ENCODE data around the gene CHMP4B.

The CHMP4B gene

DNA sequence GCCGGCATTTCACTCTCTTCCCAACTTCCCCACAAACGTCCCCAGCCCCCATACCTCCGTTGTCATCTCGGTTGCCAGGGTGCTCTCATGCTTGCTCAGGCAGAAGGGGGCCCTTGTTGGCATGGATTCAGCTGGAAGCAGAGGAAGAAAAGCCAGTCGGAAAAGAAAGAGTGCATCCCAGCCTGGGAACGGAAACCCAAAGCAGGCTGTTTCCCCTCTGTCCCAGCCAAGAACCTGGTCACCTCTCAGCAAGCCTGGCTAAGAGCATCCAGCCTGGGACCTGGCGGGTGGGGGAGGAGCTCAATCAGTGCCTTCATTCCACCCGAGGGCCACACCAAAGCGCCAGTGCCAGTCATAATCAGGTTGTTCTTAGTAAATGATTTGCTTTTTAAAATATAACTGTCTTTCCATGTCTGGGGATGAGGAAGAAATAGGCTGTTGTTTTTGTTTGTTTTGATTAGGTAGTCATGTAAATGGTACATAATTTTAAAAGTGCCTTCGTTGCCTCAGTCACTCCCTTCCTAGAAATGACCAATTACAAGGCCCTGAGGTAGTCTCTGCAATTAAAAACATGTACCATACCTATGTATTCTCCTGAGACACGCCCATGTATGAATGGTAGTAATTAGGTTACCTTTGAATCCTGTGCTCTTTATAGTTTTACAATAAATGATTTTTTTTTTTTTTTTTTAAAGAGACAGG, 21.1 kb downstream of the CHMP4B start:
- H3K9ac ChIP-seq (ENCODE audit: low read length): no peak overlapping the region
- peaks cover 84% of the 10 kb centered on the region for H3K4me1 ChIP-seq (ENCODE audit: insufficient read depth, low read length)
- peak overlapping the region in 1 of 2 donors; percentile 11 for H3K4me3 ChIP-seq (ENCODE audit: low read depth in 1 of 2, low read length in 2 of 2)
- no peaks in the 10 kb centered on the region for H3K36me3 ChIP-seq (ENCODE audit: insufficient read depth, low read length)
- H3K27ac ChIP-seq (ENCODE audit: low read depth, low read length): no peak overlapping the region
- H3K9me3 ChIP-seq (ENCODE audit: low read length): no peaks in the 10 kb centered on the region
- no peaks in the 10 kb centered on the region for H3K27me3 ChIP-seq (ENCODE audit: control insufficient read depth in 1 of 2, insufficient read depth in 2 of 2, low read length in 2 of 2)

DNA sequence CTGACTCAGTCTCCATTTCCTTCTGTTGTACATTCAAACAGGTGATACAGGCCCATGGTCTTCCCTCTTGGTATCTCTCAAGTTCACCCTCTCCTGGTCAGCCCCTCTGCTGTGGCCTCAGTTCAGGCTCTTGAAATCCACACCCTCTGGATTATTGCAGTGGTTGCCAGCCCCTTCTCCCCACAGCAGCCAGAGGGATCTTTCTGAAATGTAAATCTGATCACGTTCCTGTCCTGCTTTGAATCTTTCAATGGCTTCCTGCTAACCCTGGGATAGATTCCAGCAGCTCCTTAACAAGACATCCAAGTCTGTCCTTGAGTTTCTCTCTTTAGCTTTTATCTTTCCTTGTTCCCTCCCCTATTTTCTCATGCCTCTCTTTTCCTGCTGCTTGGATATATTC, 22.2 kb downstream of the CHMP4B start:
- H3K27me3 ChIP-seq (ENCODE audit: control insufficient read depth in 1 of 2, insufficient read depth in 2 of 2, low read length in 2 of 2): no peaks in the 10 kb centered on the region
- H3K27ac ChIP-seq (ENCODE audit: low read depth, low read length): peak overlapping the region; percentile 43
- no peak overlapping the region for H3K9ac ChIP-seq (ENCODE audit: low read length)
- H3K36me3 ChIP-seq (ENCODE audit: insufficient read depth, low read length): no peaks in the 10 kb centered on the region
- no peaks in the 10 kb centered on the region for H3K9me3 ChIP-seq (ENCODE audit: low read length)
- no peak overlapping the region for H3K4me3 ChIP-seq (ENCODE audit: low read depth in 1 of 2, low read length in 2 of 2)
- H3K4me1 ChIP-seq (ENCODE audit: insufficient read depth, low read length): peaks cover 83% of the 10 kb centered on the region

DNA sequence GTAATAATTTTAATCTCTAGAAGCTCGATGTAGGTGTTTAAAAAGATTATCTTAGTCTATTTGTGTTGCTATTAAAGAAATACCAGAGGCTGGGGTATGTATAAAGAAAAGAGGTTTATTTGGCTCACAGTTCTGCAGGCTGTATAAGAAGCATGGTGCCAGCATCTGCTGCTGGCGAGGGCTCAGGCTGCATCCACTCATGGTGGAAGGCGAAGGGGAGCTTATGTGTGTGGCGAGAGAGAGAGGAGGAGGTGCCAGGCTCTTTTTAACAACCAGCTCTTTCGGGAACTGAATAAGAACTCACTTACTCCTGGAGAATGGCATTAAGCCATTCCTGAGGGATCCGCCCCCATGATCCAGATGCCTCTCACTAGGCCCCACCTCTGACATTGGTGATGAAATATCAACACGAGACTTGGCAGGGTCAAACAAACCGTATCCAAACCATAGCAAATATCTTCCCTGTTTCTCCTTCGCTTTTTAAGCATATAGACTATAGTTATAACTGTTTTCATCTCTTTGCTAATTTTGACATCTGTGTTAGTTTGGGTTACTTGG, 24.5 kb downstream of the CHMP4B start:
- Histone ChIP-seq H3K27ac (ENCODE audit: low read depth, low read length) (no peak overlapping the region), H3K9me3 (ENCODE audit: low read length) (no peaks in the 10 kb centered on the region), H3K27me3 (ENCODE audit: control insufficient read depth in 1 of 2, insufficient read depth in 2 of 2, low read length in 2 of 2) (no peaks in the 10 kb centered on the region), H3K36me3 (ENCODE audit: insufficient read depth, low read length) (no peaks in the 10 kb centered on the region), H3K9ac (ENCODE audit: low read length) (no peak overlapping the region), H3K4me3 (ENCODE audit: low read depth in 1 of 2, low read length in 2 of 2) (no peak overlapping the region), H3K4me1 (ENCODE audit: insufficient read depth, low read length) (peaks cover 81% of the 10 kb centered on the region)

DNA sequence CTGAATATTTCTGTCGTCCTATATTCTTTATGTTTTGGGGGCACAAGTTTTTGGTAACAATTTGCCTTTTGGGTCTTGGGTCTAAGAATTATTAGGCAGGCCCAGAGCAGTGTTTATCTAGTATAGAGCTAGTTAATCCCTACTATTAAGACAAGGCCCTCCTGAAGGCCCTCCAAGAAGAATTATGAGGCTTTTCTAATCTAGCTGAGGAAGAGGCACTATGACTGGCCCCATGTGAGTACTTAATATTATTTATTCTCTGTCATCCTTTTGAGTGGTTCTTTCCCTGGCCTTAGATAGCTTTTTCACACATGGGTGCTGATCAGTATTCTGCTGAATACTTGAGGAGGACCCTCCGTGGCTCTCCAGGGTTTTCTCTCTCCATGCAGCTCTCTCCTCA, 25.1 kb downstream of the CHMP4B start:
- Histone ChIP-seq H3K4me3 (ENCODE audit: low read depth in 1 of 2, low read length in 2 of 2) (no peak overlapping the region), H3K9me3 (ENCODE audit: low read length) (no peaks in the 10 kb centered on the region), H3K4me1 (ENCODE audit: insufficient read depth, low read length) (peaks cover 87% of the 10 kb centered on the region), H3K9ac (ENCODE audit: low read length) (no peak overlapping the region), H3K36me3 (ENCODE audit: insufficient read depth, low read length) (no peaks in the 10 kb centered on the region), H3K27ac (ENCODE audit: low read depth, low read length) (no peak overlapping the region), H3K27me3 (ENCODE audit: control insufficient read depth in 1 of 2, insufficient read depth in 2 of 2, low read length in 2 of 2) (no peaks in the 10 kb centered on the region)

DNA sequence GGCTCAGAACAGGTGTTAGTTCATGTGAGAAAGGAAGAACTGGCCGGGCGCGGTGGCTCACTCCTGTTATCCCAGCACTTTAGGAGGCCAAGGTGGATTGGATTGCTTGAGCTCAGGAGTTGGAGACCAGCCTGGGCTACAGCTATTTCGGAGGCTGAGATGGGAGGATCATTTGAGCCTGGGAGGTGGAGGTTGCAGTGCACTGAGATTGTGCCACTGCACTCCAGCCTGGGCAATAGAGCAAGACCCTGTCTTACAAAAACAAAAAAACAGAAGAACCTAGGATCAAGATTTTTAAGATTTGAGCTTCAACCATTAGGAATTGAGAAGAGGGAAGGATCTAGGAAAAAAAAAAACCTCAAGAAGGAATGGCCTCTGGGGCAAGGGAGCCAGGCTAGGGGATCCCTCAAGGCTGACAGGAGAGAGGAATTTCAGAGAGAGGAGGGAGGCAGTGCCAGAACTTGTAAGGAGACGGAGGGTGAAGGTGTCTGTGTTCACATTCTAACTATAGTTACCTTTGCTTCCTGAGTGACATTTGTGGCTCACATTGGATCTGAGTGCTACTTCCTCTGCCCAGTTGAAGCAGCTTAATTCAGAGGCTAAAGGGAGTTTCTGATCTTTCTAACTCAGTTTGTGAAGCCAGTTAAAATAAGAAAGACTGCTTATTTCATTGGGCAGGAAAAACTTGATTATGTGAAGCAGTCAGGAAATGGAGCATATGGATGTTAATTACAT, 26.1 kb downstream of the CHMP4B start:
- no peaks in the 10 kb centered on the region for H3K9me3 ChIP-seq (ENCODE audit: low read length)
- no peaks in the 10 kb centered on the region for H3K36me3 ChIP-seq (ENCODE audit: insufficient read depth, low read length)
- no peak overlapping the region for H3K9ac ChIP-seq (ENCODE audit: low read length)
- H3K27ac ChIP-seq (ENCODE audit: low read depth, low read length): no peak overlapping the region
- H3K4me1 ChIP-seq (ENCODE audit: insufficient read depth, low read length): peaks cover 88% of the 10 kb centered on the region
- no peak overlapping the region for H3K4me3 ChIP-seq (ENCODE audit: low read depth in 1 of 2, low read length in 2 of 2)
- H3K27me3 ChIP-seq (ENCODE audit: control insufficient read depth in 1 of 2, insufficient read depth in 2 of 2, low read length in 2 of 2): no peaks in the 10 kb centered on the region

DNA sequence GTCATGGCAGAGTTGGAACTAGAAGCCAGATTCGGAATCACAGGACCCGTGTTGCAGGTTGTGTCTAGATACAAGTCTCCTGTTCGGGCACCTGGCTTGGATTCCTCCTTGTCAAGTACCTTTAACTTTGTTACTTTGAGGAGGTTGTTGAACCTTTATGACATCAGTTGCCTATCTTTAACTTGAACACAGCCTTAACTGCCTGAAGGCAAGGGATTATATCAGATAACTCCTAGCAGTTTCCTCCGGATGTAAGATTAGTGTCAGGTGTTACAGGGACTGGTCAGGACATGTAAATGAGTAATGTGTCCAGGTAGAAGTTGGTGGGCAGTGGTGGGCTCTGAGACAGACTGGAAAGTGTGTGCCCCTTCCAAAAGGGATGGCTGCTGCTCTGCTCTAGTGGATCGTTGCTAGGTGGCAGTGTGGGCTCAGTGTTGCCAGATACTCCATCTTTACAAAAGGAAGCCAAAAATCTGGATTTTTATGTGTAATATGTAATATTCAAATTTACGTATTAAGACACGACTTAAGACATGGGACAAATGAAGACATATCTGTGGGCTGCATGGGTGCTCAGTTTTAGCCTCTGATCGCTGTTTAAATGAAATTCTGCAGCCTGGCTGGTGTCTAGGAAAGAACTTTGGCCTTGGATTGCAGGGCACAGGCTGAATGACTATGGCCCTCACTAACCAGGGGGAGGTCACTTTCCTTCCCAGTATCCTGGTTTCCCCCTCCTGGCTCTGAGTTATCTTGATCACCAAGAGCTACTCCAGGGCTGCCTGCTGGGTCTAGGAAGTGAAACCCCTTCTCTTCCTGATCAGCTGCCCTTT, 27.1 kb downstream of the CHMP4B start:
- Histone ChIP-seq H3K4me3 (ENCODE audit: low read depth in 1 of 2, low read length in 2 of 2) (no peak overlapping the region), H3K9me3 (ENCODE audit: low read length) (no peaks in the 10 kb centered on the region), H3K36me3 (ENCODE audit: insufficient read depth, low read length) (no peaks in the 10 kb centered on the region), H3K9ac (ENCODE audit: low read length) (no peak overlapping the region), H3K27me3 (ENCODE audit: control insufficient read depth in 1 of 2, insufficient read depth in 2 of 2, low read length in 2 of 2) (no peaks in the 10 kb centered on the region), H3K4me1 (ENCODE audit: insufficient read depth, low read length) (peaks cover 88% of the 10 kb centered on the region), H3K27ac (ENCODE audit: low read depth, low read length) (no peak overlapping the region)

DNA sequence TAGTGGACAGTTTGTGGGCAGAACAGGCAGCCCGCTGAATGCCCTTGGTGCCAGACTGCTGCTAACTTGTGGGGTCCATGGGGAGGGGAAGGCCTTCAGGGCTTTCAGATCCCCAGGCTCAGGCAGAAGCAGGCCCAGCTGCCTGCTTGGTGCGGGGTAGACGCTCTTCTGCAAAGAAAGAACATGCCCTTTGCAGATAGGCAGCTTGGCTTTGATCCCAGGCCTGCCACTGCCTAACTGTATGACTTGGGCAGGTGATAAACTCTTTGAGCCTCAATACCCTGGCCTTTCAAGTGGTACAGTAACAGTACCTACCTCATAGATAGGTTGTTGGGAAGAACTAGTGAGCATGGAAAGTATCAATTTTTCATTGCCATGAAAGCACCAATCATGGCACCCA, 28.4 kb downstream of the CHMP4B start:
- Histone ChIP-seq H3K27ac (ENCODE audit: low read depth, low read length) (no peak overlapping the region), H3K4me1 (ENCODE audit: insufficient read depth, low read length) (peaks cover 86% of the 10 kb centered on the region), H3K36me3 (ENCODE audit: insufficient read depth, low read length) (no peaks in the 10 kb centered on the region), H3K9ac (ENCODE audit: low read length) (no peak overlapping the region), H3K4me3 (ENCODE audit: low read depth in 1 of 2, low read length in 2 of 2) (no peak overlapping the region), H3K9me3 (ENCODE audit: low read length) (no peaks in the 10 kb centered on the region), H3K27me3 (ENCODE audit: control insufficient read depth in 1 of 2, insufficient read depth in 2 of 2, low read length in 2 of 2) (no peaks in the 10 kb centered on the region)

DNA sequence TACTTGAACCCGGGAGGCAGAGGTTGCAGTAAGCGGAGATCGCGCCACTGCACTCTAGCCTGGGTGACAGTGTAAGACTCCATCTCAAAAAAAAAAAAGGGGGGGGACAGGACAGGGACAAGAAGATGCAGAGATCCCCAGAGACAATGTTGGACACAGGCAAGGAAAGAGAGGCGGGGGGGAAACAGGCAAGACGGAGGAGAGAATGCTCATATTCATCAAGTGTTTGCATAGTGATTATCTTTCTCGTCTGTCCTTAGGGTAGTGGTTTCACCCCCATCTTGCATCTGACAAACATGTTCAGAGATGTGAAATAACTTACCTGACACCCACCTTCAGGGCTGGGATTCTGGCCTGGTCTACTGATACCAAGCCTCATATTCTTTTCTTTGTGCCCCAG, 29.0 kb downstream of the CHMP4B start:
- peaks cover 85% of the 10 kb centered on the region for H3K4me1 ChIP-seq (ENCODE audit: insufficient read depth, low read length)

DNA sequence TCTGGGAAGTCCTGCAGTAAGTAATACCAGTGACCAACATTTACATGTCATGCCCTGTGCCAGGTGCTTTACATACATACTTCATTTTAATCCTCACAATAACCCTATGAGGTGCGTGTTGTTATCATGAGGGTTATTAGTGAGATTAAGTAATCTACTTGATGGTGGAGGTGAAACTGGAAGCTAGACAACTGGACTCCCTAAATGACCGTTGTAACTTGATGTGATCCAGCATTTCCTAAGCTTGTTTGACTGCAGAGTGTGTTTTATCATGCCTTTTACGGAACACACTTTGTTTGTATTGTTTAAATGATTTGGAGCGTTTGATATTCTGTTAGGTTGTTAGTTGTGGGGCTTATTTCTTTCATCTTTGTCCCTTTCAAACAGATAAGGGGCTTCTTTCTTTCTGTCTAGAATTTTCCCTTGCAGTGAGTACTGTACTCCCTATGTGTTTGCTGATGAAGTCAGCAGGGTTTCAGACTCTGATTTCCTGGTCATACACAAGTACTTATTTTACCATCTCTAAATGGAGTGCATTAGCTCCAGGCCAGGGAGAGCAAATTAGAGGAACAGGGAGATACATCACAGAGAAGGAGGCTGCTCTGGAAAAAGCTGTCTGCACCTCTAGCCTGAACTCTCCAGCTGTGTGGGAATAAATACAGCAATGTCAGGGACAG, 29.7 kb downstream of the CHMP4B start:
- Histone ChIP-seq H3K27me3 (ENCODE audit: control insufficient read depth in 1 of 2, insufficient read depth in 2 of 2, low read length in 2 of 2) (no peaks in the 10 kb centered on the region), H3K9ac (ENCODE audit: low read length) (no peak overlapping the region), H3K4me1 (ENCODE audit: insufficient read depth, low read length) (peaks cover 83% of the 10 kb centered on the region), H3K4me3 (ENCODE audit: low read depth in 1 of 2, low read length in 2 of 2) (peak overlapping the region in 1 of 2 donors; percentile 29), H3K9me3 (ENCODE audit: low read length) (no peaks in the 10 kb centered on the region), H3K36me3 (ENCODE audit: insufficient read depth, low read length) (no peaks in the 10 kb centered on the region), H3K27ac (ENCODE audit: low read depth, low read length) (no peak overlapping the region)

More for the DNA sequence above, 29.0 kb downstream of the CHMP4B start:
- no peaks in the 10 kb centered on the region for H3K36me3 ChIP-seq (ENCODE audit: insufficient read depth, low read length)
- H3K9ac ChIP-seq (ENCODE audit: low read length): no peak overlapping the region
- no peak overlapping the region for H3K4me3 ChIP-seq (ENCODE audit: low read depth in 1 of 2, low read length in 2 of 2)
- no peak overlapping the region for H3K27ac ChIP-seq (ENCODE audit: low read depth, low read length)
- H3K9me3 ChIP-seq (ENCODE audit: low read length): no peaks in the 10 kb centered on the region
- H3K27me3 ChIP-seq (ENCODE audit: control insufficient read depth in 1 of 2, insufficient read depth in 2 of 2, low read length in 2 of 2): no peaks in the 10 kb centered on the region

DNA sequence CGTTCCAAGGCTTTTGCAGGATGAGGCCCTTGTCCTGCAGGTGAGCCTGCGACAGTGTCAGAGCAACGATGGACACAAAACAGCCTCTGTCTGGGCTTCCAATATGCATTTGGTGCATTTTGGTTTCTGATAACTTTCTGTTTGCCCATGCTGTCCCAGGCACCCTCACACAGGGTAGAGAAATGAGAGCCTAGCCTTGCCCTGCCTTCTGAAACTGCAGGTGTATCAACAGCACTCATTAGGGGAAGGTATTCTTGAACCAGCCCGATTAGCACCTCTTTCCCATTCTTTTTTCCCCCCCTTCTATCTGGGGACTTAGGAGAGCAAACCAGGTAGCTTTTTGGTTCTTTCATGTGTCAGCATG, 30.3 kb downstream of the CHMP4B start:
- no peak overlapping the region for H3K27ac ChIP-seq (ENCODE audit: low read depth, low read length)
- H3K4me3 ChIP-seq (ENCODE audit: low read depth in 1 of 2, low read length in 2 of 2): peak overlapping the region in 1 of 2 donors; percentile 29
- no peaks in the 10 kb centered on the region for H3K27me3 ChIP-seq (ENCODE audit: control insufficient read depth in 1 of 2, insufficient read depth in 2 of 2, low read length in 2 of 2)
- H3K4me1 ChIP-seq (ENCODE audit: insufficient read depth, low read length): peaks cover 83% of the 10 kb centered on the region
- H3K9me3 ChIP-seq (ENCODE audit: low read length): no peaks in the 10 kb centered on the region
- H3K36me3 ChIP-seq (ENCODE audit: insufficient read depth, low read length): no peaks in the 10 kb centered on the region
- H3K9ac ChIP-seq (ENCODE audit: low read length): no peak overlapping the region

DNA sequence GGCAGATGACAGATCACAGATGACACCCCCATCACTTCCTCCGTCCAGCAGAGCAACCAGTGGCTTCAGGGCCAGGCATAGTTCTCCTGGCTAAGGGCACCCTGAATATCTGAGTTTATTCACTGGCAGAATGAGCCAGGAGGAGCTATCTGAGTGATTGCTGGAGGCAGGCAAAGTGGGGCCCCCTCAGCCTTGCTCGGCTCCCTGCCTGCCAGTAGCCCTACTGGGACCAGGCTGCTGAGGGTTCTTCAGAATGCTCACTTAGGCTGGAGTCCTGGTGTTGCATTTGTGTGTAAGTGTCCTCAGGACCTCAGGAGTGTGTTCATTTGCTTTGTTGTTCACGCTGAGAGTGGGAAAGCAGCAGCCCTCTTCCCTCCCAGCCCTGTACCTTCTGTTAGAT, 31.2 kb downstream of the CHMP4B start:
- peaks cover 83% of the 10 kb centered on the region for H3K4me1 ChIP-seq (ENCODE audit: insufficient read depth, low read length)
- no peak overlapping the region for H3K27ac ChIP-seq (ENCODE audit: low read depth, low read length)
- H3K9ac ChIP-seq (ENCODE audit: low read length): no peak overlapping the region
- H3K36me3 ChIP-seq (ENCODE audit: insufficient read depth, low read length): no peaks in the 10 kb centered on the region
- no peaks in the 10 kb centered on the region for H3K9me3 ChIP-seq (ENCODE audit: low read length)
- no peaks in the 10 kb centered on the region for H3K27me3 ChIP-seq (ENCODE audit: control insufficient read depth in 1 of 2, insufficient read depth in 2 of 2, low read length in 2 of 2)
- no peak overlapping the region for H3K4me3 ChIP-seq (ENCODE audit: low read depth in 1 of 2, low read length in 2 of 2)

Measured in muscle layer of colon (tissue), 2 donors.